HEK293 (cell line): Measurements from ENCODE around the gene DCAF10.
"Not testable (repeated sequence)": the region's sequence is repeated elsewhere in the genome, so short reads cannot be mapped to it uniquely, and the experiment has no call there.

Experiments
- CTCF ChIA-PET: fragments of 350-600 bp; formaldehyde crosslinking; extraction: SDS; loops from one replicate; lab custom pipeline; 2021; ENCODE audit warnings: antibody characterized with exemption; lab: Yijun Ruan, JAX
- POLR2A ChIA-PET: fragments of 300-600 bp; formaldehyde crosslinking; extraction: SDS; loops from one replicate; lab custom pipeline; 2020; ENCODE audit warnings: antibody characterized with exemption, inconsistent platforms; lab: Yijun Ruan, JAX
- H3K27ac ChIP-seq: fragments of 200-500 bp; sonication (Bioruptor generic); 2 replicates; pipeline ENCODE4 v1.5.1; 2014; ENCODE audit warnings: low read depth, low read length, control low read depth, inconsistent platforms; ENCODE audit errors: extremely low read depth
- H3K36me3 ChIP-seq, 2 experiments: fragments of 200-500 bp in 1 of 2; sonication (Bioruptor generic) in 1 of 2; 1 replicate in 1 of 2; 2 replicates in 1 of 2; pipeline ENCODE4 v1.5.1; 2014 to 2017; ENCODE audit warnings: inconsistent platforms in 2 of 2, low read length in 2 of 2; ENCODE audit not compliant: control insufficient read depth in 2 of 2, insufficient read depth in 1 of 2
- H3K4me1 ChIP-seq: fragments of 200-500 bp; sonication (Bioruptor generic); 2 replicates; pipeline ENCODE4 v1.5.1; 2014; ENCODE audit warnings: mild to moderate bottlenecking, low read length, inconsistent platforms; ENCODE audit not compliant: control insufficient read depth, insufficient read depth
- H3K4me3 ChIP-seq: 2 replicates; pipeline ENCODE4 v1.5.1; 2011; ENCODE audit warnings: low read depth, mild to moderate bottlenecking, control low read depth, low read length, moderate library complexity
- H3K9me3 ChIP-seq: fragments of 200-500 bp; sonication (Bioruptor generic); 2 replicates; pipeline ENCODE4 v1.5.1; 2014; ENCODE audit warnings: low read depth, low read length, inconsistent platforms; ENCODE audit not compliant: control insufficient read depth, insufficient read depth
- ATF2 ChIP-seq: fragments of 450-650 bp; formaldehyde crosslinking; IDR thresholded peaks from 2 replicates; pipeline ENCODE4 v1.5.1; 2016; ENCODE audit warnings: missing biosample characterization, missing genetic modification characterization, low read depth
- PRDM1 ChIP-seq: fragments of 450-650 bp; formaldehyde crosslinking; IDR thresholded peaks from 2 replicates; pipeline ENCODE4; 2016; ENCODE audit warnings: missing biosample characterization, missing genetic modification characterization
- ZBTB20 ChIP-seq: fragments of 450-650 bp; formaldehyde crosslinking; IDR thresholded peaks from 2 replicates; pipeline ENCODE4 v1.5.1; 2016; ENCODE audit warnings: missing biosample characterization, missing genetic modification characterization
- ZNF146 ChIP-seq: fragments of 450-650 bp; formaldehyde crosslinking; IDR thresholded peaks from 2 replicates; pipeline ENCODE4 v1.5.1; 2016; ENCODE audit warnings: missing biosample characterization, missing genetic modification characterization
- ZNF48 ChIP-seq: fragments of 450-650 bp; formaldehyde crosslinking; IDR thresholded peaks from 2 replicates; pipeline ENCODE4 v1.5.1; 2016; ENCODE audit warnings: missing biosample characterization, missing genetic modification characterization
- ZNF488 ChIP-seq: fragments of 450-650 bp; formaldehyde crosslinking; IDR thresholded peaks from 2 replicates; pipeline ENCODE4 v1.5.1; 2016; ENCODE audit warnings: missing biosample characterization, missing genetic modification characterization
- ZNF660 ChIP-seq: fragments of 450-650 bp; IDR thresholded peaks from 2 replicates; pipeline ENCODE4 v1.5.1; 2018; ENCODE audit warnings: missing biosample characterization, mild to moderate bottlenecking, missing genetic modification characterization
- ZNF76 ChIP-seq: fragments of 450-650 bp; formaldehyde crosslinking; IDR thresholded peaks from 2 replicates; pipeline ENCODE4; 2016; ENCODE audit warnings: low read depth, missing biosample characterization, missing genetic modification characterization, borderline replicate concordance
- ZSCAN23 ChIP-seq: fragments of 450-650 bp; formaldehyde crosslinking; IDR thresholded peaks from 2 replicates; pipeline ENCODE4 v1.5.1; 2016; ENCODE audit warnings: missing biosample characterization, missing genetic modification characterization
- TF ChIP-seq, protein P1 (sequence below): fragments of 450-650 bp; IDR thresholded peaks from 2 replicates; pipeline ENCODE4 v1.5.1; 2018; ENCODE audit warnings: missing biosample characterization, missing genetic modification characterization
- TF ChIP-seq, protein P2 (sequence below): fragments of 450-650 bp; formaldehyde crosslinking; IDR thresholded peaks from 2 replicates; pipeline ENCODE4 v1.5.1; 2016; ENCODE audit warnings: missing biosample characterization, missing genetic modification characterization
- TF ChIP-seq, protein P3 (sequence below): fragments of 450-650 bp; formaldehyde crosslinking; IDR thresholded peaks from 2 replicates; pipeline ENCODE4 v1.5.1; 2016; ENCODE audit warnings: missing biosample characterization, missing genetic modification characterization

DCAF10 gene

DNA sequence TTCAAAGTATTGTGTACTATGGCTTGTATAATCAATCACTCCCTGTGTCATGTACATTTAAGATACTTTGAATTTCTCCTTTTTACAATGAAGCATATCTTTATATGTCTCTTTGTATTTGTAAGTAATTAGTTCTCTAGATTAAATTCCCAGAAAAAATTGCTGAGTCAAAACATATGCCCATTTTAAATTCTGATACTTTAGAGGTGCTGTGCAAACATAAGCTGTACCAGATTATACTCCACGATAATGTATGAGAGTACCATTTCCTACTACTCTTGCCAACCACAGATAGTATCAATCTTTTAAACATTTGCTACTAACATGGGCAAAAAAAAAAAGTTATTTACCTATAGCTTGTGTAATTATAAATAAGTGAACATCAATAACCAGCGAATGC, 18.3 kb downstream of the DCAF10 start (continued):
- no peak for TF ChIP-seq ZNF488 (tag by site-specific recombination)
- no peak for TF ChIP-seq ATF2
- no peak for TF ChIP-seq ZNF660 (tag by site-specific recombination)
- no peak for TF ChIP-seq ZNF76 (tag by site-specific recombination)
- TF ChIP-seq ZNF48 (tag by site-specific recombination) = no peak
- TF ChIP-seq PRDM1 = no peak
- no peak for TF ChIP-seq ZBTB20 (tag by site-specific recombination)

- no peak for TF ChIP-seq ZSCAN23 (tag by site-specific recombination)
- TF ChIP-seq, protein P1, sequence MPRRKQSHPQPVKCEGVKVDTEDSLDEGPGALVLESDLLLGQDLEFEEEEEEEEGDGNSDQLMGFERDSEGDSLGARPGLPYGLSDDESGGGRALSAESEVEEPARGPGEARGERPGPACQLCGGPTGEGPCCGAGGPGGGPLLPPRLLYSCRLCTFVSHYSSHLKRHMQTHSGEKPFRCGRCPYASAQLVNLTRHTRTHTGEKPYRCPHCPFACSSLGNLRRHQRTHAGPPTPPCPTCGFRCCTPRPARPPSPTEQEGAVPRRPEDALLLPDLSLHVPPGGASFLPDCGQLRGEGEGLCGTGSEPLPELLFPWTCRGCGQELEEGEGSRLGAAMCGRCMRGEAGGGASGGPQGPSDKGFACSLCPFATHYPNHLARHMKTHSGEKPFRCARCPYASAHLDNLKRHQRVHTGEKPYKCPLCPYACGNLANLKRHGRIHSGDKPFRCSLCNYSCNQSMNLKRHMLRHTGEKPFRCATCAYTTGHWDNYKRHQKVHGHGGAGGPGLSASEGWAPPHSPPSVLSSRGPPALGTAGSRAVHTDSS (tag by site-specific recombination) = no peak
- TF ChIP-seq, protein P2, sequence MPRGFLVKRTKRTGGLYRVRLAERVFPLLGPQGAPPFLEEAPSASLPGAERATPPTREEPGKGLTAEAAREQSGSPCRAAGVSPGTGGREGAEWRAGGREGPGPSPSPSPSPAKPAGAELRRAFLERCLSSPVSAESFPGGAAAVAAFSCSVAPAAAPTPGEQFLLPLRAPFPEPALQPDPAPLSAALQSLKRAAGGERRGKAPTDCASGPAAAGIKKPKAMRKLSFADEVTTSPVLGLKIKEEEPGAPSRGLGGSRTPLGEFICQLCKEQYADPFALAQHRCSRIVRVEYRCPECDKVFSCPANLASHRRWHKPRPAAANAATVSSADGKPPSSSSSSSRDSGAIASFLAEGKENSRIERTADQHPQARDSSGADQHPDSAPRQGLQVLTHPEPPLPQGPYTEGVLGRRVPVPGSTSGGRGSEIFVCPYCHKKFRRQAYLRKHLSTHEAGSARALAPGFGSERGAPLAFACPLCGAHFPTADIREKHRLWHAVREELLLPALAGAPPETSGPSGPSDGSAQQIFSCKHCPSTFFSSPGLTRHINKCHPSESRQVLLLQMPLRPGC = no peak
- TF ChIP-seq, protein P3, sequence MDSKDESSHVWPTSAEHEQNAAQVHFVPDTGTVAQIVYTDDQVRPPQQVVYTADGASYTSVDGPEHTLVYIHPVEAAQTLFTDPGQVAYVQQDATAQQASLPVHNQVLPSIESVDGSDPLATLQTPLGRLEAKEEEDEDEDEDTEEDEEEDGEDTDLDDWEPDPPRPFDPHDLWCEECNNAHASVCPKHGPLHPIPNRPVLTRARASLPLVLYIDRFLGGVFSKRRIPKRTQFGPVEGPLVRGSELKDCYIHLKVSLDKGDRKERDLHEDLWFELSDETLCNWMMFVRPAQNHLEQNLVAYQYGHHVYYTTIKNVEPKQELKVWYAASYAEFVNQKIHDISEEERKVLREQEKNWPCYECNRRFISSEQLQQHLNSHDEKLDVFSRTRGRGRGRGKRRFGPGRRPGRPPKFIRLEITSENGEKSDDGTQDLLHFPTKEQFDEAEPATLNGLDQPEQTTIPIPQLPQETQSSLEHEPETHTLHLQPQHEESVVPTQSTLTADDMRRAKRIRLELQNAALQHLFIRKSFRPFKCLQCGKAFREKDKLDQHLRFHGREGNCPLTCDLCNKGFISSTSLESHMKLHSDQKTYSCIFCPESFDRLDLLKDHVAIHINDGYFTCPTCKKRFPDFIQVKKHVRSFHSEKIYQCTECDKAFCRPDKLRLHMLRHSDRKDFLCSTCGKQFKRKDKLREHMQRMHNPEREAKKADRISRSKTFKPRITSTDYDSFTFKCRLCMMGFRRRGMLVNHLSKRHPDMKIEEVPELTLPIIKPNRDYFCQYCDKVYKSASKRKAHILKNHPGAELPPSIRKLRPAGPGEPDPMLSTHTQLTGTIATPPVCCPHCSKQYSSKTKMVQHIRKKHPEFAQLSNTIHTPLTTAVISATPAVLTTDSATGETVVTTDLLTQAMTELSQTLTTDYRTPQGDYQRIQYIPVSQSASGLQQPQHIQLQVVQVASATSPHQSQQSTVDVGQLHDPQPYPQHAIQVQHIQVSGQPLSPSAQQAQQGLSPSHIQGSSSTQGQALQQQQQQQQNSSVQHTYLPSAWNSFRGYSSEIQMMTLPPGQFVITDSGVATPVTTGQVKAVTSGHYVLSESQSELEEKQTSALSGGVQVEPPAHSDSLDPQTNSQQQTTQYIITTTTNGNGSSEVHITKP = no peak
- no peaks in the 10 kb centered on the region for H3K9me3 ChIP-seq
- H3K27ac ChIP-seq = no peak overlapping the region
- ChIA-PET CTCF (no interaction called here), POLR2A (interaction anchor here (0.6 kb wide), 1 partner anchor 121 kb away, joined by 5 read pairs; no protein-coding TSS in a partner anchor)
- H3K4me1 ChIP-seq = no peaks in the 10 kb centered on the region
- H3K36me3 ChIP-seq = peaks cover 15 to 38% of the 10 kb centered on the region in 2 experiments
- H3K4me3 ChIP-seq = no peak overlapping the region
Measured at GRCh38 chr9:37820142-37820541, 19.5 kb downstream of the DCAF10 start.

DNA sequence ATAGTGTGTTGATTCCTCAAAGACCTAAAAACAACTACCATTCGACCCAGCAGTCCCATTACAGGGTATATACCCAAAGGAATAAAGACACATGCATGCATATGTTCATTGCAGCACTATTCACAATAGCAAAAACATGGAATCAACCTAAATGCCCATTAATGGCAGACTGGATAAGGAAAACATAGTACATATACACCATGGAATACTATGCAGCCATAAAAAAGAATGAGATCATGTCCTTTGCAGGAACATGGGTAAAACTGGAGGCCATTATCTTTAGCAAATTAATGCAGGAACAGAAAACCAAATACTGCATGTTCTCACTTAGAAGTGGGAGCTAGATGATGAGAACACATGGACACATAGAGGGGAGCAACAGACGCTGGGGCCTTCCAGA, 24.6 kb downstream of the DCAF10 start:
- TF ChIP-seq ZNF146 = peak; percentile 73
- TF ChIP-seq, all 188 proteins: peak for 1; not testable (repeated sequence) for 187
- POLR2A ChIA-PET, H3K27ac ChIP-seq, H3K4me3 ChIP-seq, CTCF ChIA-PET, H3K9me3 ChIP-seq, H3K4me1 ChIP-seq: not testable (repeated sequence)
- peaks cover 19 to 51% of the 10 kb centered on the region in 2 experiments for H3K36me3 ChIP-seq
